GM21619 (cell line): ENCODE measurements around the gene HACD1.

Experiments used
- ATAC-seq: cut with Tn5 transposase; IDR thresholded peaks from one replicate; pipeline ENCODE4 v1.9.1; 2021; ENCODE audit not compliant: unreplicated experiment

HACD1 gene

DNA sequence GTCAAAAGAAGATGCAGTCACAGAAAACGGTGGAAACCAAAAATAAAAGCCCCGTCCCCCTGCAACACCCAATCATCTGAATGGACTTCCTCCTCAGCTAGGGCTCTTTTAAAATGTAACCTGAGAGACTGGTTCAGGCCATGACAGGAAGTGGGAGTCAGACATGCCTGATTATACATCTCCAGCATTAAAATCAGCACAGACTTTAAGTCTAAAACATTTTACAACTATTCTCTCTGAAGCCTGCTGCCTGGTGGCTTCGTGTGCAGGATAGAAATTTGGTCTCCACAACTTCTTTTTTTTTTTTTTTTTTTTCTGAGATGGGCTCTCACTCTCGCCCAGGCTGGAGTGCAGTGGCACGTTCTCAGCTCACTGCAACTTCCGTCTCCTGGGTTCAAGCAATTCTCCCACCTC is 30.3 kb downstream of the HACD1 start:
- peak; percentile 48 for ATAC-seq

DNA sequence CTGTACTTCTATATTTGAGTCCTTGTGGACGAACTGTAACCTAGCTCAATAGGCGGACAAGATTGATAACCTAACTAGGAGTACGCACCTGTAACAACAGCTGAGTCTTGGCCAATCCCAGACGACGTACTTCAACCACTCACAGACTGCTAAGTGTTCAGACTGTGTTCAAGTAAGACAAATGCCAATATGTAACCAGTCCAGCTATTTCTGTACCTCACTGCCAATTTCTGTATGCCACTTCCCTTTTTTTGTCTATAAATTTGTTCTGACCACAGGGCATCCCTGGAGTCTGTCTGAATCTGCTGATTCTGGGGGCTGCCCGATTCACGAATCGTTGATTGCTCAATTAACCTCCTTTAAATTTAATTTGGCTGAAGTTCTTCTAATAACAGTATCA is 32.2 kb downstream of the HACD1 start:
- ATAC-seq: peak; percentile 69

DNA sequence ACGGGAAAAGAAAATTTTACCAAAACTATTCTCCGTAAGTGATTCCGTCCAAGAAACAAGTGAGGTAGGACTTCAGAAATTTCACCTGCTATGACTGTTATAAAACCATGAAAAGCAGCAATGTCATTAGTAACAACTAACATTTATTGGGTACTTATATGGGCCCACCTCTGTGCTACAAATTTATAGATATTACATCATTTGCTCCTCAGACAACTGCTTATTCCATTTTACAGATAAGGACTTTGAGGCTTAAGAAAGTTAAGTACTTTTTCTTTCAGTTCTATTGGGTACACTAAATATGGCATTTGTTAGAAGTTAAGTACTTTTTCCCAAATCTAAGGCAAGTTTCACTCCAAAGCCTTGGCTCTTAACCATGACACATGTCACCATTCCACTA is 36.3 kb downstream of the HACD1 start:
- ATAC-seq: no peak

DNA sequence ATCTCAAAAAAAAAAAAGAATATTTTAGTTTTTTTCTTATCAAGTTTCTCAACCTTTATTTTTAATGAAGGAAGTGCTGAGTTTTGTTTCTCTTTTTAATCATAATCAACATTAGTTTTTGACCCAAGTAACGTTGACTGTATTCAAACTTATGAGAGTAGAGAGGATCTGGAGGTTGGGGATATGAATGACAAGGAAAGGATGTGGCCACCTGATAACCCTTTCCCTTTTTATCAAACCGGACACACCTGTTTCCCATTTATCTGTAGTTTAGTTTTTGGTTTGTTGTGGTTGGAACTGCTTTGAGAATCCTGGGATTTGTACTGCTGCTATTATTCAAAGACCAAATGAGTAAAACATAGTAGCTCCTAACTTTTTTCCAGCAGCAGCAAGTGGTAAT is 38.6 kb downstream of the HACD1 start:
- no peak for ATAC-seq

DNA sequence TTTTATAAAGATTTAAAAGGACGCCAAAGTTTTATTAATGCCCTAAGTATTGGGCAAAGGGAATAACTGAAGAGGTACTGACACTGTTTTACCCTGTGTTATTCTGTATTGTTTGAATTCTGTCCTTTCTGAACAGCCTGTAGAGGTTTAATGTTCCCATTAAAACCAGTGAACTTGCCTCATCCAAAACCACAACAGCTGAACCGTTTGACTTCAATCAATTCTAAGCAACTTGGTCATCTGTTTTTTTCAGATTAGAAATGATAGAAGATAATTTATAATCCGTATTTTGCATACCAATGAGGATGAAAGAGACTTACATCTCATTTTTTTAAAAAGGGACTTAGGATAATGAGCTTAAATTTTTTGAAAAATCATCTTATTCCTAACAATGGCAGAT is 40.4 kb downstream of the HACD1 start:
- no peak for ATAC-seq

DNA sequence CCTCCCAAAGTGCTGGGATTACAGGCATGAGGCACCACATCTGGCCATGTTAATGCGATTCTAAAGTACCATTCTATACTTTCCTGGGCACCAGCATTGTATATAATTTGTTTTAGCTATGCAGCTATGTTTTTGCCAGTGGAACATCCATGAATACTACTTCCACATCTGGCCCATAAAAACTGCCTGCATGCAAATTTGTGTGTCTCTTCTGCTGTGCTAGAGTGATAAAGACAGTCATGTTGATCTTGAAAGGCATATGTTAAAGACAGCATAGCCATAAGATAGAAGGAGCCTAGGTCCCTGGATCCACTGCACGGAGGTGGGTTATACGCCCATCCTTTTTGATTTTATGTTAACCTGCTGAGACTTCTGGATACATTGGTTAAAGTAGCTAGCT is 52.3 kb downstream of the HACD1 start:
- no peak for ATAC-seq

DNA sequence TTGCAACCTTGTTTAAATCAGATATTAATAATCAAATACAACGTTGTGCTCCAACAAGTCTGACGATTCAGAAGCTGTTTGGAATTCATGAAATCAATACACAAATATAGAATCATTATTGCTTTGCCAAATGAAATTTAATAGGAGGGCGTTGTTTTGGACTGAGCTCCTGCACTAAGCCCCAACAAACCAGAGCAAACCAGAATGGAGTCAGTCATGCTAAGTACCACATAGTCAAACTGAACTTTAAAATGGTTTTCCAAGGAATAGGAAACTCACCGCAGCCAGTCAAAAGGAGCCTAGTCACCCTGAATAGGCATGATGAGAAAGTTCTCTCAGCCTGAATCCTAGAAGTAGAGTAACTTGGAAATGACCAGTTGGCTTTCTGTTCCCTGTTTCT is 53.7 kb downstream of the HACD1 start:
- ATAC-seq: no peak

DNA sequence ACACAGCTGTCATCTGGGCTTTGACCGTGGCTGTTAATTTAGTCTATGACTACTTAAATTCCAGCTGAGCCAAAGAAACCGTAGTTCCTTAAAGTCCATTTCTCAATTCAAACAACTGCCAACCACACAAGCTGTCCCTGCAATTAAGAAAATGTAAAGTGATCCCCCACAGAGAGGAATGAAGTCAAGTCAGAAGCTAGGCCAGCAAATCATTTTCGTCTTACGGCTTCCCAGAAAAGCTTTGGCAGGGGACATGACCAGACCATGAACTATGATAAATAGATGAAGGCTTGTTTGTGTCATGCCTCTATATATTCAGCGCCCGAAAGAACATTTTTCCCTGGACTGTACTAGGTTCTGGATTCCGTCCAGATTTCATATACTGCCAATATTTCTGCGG is 54.6 kb downstream of the HACD1 start:
- no peak for ATAC-seq

DNA sequence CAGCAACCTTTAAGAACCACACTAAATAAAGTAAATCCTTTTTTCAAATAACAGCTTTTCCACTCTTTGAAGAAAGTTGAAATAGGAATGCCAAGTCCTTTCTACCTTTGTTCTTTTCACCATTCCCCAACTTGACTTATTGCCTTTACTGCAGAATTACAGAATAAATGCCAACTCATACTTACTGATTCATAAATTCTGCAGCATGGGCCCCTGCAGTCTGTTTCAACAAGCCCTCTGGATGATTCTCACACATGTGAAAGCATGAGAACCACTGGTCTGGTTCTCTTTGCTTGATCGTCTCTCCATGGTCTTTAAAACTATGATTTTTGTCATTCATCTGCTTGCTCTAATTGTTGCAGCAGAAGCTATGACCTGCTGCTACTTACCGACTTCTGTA is 56.1 kb downstream of the HACD1 start:
- ATAC-seq: no peak

DNA sequence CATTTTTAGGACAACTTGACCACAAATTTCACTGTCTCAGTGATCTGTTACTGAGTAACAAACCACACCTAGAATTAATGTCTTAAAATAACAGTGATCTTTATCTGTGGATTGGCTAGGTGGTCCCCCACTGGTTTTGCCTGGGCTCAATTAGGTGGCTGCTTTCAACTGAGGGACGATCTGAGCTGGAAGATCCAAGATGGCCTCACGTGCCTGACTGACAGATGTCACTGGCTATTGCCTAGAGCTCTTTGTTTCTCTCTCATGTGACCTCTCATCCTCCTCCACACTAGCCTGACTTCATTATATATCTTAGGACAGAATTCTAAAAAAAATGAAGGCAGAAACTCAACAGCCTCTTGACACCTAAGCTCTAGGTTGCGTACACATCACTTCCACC is 59.7 kb downstream of the HACD1 start:
- ATAC-seq: no peak

DNA sequence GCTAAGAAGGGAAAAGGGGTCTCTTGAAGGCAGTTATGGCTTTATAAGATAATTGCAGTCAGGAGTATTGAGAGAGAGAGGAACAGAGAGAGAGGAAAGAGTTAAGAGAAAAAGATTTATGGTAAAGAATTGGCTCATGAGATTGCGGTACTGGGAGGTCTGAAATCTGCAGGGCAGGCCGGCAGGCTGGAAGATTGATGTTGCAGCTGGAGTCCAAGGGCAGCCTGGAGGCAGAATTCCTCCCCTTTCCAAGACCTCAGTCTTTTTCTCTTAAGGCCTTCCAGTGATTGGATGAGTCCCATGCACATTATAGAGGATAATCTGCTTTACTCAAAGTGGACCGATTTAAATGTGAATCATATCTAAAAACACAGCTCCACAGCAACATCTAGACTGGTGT is 68.4 kb downstream of the HACD1 start:
- ATAC-seq: no peak

DNA sequence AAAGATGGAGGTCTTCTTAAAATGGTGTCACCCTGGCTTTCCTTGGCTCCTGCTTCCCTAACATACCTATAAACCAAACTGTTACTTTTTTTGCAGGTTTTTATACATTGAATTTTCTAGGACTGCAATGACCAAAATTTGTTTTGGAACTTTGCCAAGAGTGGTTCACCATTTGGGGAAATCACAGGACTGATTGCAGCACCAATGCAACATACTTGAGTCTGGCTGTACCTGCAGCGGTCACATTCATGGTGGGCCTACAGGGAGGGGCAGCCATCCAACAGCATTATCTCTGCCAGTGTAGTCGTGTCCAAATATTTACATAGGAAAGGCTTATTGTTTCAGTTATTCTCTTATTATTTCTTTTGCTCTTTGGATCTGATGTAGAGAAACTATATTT is 69.0 kb downstream of the HACD1 start:
- ATAC-seq: no peak

DNA sequence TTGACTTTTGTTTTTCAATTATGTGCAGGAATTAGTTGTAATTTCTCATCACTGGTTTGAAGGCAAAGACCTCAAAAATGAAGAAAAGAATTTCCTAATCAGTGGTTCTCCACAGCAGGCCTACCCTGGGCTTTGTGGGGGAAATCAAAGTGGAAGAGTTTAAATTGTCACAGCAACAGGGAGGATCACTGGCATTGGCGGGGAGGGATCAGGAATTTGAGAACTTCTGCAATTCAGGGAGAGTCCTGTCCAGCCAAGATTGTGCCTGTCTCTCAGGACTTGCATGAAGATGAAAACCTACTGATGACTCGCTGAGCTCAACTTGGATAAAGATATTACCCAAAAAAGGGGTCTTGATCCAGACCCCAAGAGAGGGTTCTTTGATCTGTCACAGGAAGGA is 70.1 kb downstream of the HACD1 start:
- no peak for ATAC-seq

DNA sequence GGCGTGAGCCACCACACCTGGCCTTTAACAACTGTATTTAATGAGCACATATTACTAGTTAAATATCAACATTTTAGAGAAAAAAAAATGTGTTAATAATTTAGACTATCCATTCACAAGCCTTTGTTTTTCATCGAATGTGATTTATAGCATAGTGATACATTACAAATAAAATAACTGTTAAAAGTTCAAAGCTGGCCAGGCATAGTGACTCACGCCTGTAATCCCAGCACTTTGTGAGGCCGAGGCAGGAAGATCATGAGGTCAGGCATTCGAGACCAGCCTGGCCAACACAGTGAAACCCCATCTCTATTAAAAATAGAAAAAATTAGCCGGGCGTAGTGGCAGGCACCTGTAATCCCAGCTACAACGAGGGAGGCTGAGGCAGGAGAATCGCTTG is 72.7 kb downstream of the HACD1 start:
- no peak for ATAC-seq
